ENCODE measurements around the gene PLA2G2C.

- TF ChIP-seq CTCF (IDR thresholded peaks at IDR 0.05; ENCODE audit: extremely low read depth in 1 of 2, insufficient read depth in 1 of 2, low read depth in 1 of 2, low read length in 2 of 2), result no peak
- no peak for TF ChIP-seq POLR2A (IDR thresholded peaks at IDR 0.05; ENCODE audit: low read depth, low read length)
- no peak for TF ChIP-seq EZH2 (IDR thresholded peaks at IDR 0.05; ENCODE audit: borderline replicate concordance, low read depth, low read length, severe bottlenecking)
Measured at GRCh38 chr1:20210736-20211460, 24.6 kb upstream of the PLA2G2C start.

Measured in endothelial cell of umbilical vein (primary cell).